Fibroblast of mammary gland (primary cell): ENCODE measurements around the gene PTPN5.
"Not testable (repeated sequence)": the region's sequence is repeated elsewhere in the genome, so short reads cannot be mapped to it uniquely, and the experiment has no call there.

ENCODE experiments used
- DNase-seq: peaks from one replicate; pipeline ENCODE4 v3.0.0-alpha.2; 2010; ENCODE audit warnings: low read depth
- H3K4me3 ChIP-seq: 2 replicates; pipeline ENCODE4 v1.5.1; 2011; ENCODE audit warnings: low read depth, mild to moderate bottlenecking, low read length, moderate library complexity; ENCODE audit not compliant: control insufficient read depth
- TF ChIP-seq, protein P1 (sequence below): conservative IDR thresholded peaks from 2 replicates; pipeline ENCODE4 v1.5.1; 2011; ENCODE audit warnings: low read depth, low read length, inconsistent platforms; ENCODE audit not compliant: control insufficient read depth, insufficient read depth

Gene PTPN5

DNA sequence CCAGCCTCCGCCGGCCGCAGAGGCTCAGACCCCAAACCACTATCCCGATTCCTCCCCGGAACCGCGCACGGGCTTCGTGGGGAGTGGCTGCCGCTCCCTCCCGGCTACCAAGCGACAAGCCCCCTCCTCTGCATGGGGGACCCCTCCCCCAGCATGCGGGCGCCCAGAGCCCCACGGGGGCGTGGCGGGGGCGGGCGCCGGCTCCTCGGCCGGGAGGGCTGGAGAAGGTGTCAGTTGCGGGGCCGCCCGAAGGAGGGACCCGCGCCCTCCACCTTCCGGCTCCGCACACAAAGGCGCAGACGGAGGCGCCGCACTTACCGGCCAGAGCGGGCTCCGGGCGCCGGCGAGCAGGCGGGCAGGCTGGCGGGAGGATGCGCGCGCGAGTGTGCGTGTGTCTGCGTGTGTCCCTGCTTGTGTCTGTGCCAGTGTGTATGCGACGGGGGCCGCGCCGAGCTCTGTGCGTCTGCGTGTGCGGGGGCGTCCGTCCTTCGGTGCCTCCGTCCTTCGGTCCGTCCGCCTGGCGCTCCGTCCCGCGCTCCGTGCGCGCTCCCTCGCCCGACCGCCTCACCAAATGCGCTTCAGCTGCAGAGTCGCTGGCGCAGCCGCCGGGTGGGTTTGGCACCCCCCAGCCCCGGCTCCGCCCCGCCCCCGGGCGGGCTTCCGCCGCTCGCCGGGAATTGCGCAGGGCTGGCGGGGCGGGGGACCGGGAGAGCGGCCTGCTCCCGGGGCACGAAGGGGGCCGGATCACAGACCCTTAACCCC, at the start of gene PTPN5:
Gene PTPN5 (minus strand): TSS at position 592 of the 762 bp plus-strand sequence. CDS start 19,840 bp downstream, outside the sequence.
- H3K4me3 ChIP-seq = no peak within 1 kb of the TSS
- TF ChIP-seq, protein P1, sequence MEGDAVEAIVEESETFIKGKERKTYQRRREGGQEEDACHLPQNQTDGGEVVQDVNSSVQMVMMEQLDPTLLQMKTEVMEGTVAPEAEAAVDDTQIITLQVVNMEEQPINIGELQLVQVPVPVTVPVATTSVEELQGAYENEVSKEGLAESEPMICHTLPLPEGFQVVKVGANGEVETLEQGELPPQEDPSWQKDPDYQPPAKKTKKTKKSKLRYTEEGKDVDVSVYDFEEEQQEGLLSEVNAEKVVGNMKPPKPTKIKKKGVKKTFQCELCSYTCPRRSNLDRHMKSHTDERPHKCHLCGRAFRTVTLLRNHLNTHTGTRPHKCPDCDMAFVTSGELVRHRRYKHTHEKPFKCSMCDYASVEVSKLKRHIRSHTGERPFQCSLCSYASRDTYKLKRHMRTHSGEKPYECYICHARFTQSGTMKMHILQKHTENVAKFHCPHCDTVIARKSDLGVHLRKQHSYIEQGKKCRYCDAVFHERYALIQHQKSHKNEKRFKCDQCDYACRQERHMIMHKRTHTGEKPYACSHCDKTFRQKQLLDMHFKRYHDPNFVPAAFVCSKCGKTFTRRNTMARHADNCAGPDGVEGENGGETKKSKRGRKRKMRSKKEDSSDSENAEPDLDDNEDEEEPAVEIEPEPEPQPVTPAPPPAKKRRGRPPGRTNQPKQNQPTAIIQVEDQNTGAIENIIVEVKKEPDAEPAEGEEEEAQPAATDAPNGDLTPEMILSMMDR = no peak
- no peak for DNase-seq

DNA sequence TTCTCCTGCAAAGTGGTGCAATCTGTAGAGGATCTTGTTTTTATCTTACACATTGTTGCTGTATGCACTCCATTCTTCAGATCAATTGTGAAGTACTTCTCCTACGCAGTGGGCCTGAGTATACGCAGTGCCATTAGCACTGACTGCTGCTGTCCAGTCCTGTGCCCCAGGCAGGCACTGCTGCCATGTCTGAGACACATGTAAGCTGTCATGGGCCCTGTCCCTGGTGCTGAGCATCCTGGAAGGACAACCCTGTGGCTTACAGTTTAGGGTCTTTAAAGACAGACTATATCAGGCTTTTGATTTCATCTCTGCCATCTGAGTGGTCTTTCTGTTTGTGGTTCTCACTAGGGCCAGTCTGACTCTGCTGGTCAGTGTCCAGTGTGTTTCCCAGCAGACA, 44.8 kb upstream of the PTPN5 start:
- no peak for DNase-seq
- TF ChIP-seq, protein P1 = no peak
- H3K4me3 ChIP-seq = no peak overlapping the region

DNA sequence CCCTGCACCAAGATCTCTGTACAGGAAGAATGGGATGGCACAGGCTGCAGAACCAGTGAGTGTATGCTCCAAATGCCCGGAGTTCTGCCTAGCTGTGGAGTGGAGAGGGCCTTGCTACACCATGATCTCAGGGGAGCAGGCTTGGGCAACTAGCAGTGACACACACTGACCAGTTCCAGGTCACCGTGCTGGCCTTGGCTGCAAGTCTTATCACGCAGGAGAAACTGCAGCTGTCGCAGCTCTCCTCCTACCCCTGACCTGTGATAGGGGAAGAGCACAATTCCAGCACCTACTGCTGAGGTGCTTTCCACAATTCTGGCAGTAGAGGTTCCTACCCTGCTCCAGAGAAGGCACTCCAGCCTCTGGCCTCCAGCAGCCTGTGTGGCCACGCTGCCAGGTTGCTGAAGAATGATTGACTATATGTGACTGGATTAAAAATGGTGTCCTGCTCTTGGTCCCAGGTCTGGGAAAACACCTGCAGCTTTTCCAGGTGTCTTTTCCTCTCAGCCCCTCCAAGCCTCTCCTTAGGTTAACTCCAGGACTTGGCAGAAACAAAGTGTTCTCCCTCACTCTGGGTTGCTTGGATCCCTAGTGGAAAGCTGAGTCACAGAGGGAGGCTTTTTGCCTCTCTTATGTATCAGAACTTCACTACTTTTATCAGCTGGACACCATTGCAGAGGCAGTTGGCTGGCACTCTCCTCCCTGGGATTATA, 43.3 kb upstream of the PTPN5 start:
- DNase-seq = no peak
- no peak overlapping the region for H3K4me3 ChIP-seq
- TF ChIP-seq, protein P1 = no peak

DNA sequence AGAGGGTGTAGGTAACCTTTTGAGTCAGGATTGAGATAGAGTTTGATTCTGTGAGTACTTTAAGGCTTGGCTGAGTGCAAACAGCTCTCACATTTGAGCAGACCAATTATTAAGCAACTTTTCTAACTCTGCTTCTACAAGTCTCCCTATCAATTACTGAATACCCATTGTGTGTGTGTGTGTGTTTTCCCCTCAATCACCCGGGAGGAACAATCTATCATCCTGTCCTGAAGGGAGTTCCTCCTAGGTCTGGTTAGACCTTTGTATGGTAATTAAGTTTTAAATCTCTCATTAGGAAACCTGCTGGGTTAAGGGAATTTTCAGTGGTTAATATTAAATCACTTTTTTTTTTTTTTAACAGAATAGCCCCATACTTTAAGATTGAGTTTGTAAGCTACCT, 28.6 kb upstream of the PTPN5 start:
- H3K4me3 ChIP-seq, DNase-seq: not testable (repeated sequence)

DNA sequence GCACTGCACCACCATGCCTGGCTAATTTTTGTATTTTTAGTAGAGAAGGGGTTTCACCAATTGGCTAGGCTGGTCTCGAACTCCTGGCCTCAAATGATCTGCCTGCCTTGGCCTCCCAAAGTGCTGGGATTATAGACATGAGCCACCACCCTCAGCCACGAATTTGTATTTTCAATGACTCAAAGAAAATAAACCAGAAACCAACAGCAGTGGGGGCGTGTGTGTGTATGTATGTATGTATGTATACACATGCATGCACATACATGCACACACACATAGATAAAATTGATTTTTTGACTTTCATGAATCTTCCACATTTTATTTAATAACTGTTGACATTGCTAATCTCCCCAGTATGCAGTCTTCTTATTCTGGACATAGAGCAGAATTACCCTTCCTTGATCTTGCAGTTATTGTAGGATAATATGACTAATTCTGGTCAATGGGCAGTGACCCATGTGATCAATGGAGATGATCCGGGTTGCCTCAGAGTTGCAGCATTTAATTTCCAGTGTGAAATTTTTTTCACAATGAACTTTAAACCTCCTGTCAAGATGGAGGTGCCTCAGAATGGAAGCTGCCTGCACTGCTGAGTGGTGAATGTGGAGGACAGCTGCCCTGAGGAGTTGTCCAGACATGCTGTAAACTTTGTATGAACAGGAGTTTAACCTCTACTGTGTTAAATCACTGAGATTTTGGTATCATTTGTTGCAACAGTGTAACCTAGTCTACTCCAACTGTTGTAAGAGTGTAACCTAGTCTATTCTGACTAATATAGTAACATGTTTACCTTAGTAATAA, 12.8 kb upstream of the PTPN5 start:
- TF ChIP-seq, protein P1 = no peak
- H3K4me3 ChIP-seq = no peak overlapping the region
- no peak for DNase-seq

DNA sequence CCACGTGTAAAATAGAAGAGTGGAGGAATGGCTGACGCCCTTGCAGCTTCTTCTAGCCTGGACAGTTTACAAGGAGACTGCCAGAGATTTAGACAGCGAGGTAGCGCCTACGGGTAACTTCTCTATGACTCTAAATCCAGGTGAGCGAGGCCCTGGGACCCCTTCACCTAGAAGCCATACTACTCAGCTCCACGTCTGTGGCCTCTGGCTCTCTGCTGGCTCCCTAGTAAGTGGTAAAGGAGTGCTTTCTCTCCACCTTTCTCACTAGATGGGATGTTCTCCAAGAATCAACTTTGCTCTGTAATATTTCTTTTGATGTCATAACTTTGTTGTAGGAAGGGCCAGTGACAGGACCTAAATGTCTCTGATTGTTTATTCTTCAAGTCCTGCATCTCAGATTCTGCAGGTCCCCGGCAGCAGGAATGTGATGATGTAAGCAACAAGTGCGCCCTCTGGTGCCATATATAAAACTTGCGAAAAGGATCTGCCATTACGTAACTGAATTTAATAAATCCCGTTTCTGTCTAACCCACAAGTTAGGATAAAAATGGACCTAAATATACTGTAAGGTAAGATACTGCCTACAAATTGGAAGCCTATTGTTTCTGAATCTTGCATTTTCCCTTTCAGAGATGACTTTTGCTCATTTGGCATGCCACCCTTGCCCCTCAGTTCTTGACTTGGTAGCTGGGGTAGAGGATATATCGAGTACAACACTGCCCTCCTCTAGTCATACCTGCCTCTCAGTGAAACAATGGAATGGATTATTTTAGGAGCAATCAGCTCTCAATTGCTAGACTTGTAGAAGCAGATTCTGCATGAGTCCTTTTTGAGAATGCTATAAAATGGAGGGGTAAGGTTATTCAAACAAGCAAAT, 11.0 kb upstream of the PTPN5 start:
- no peak overlapping the region for H3K4me3 ChIP-seq
- TF ChIP-seq, protein P1 = peak; percentile 58
- peak; percentile 72 for DNase-seq
